ENCODE data around the gene ZFTA.

- no peak for TF ChIP-seq CTCF (IDR thresholded peaks at IDR 0.05)
- TF ChIP-seq POLR2A (IDR thresholded peaks at IDR 0.05) = no peak
These were observed 49.6 kb downstream of the ZFTA start for GRCh38 chr11:63719001-63719400.
